Myocyte (in vitro differentiated cells): ENCODE measurements around the gene HS3ST5. TPM values are rescaled to one million over a fixed set of nuclear protein-coding genes. Genes with fewer than 3 reads are reported as not detected.
"Not testable (repeated sequence)": the region's sequence is repeated elsewhere in the genome, so short reads cannot be mapped to it uniquely, and the experiment has no call there.

Experiments
- DNase-seq: peaks from one replicate; pipeline ENCODE4 v3.0.0-alpha.2; 2012; ENCODE audit warnings: low read depth
- total RNA-seq: library from RNA; depleted of rRNA; stranded (reverse); fragments of >200 nt; gene quantifications from 2 replicates; pipeline ENCODE4 v1.2.3, GENCODE V29; 2014

The HS3ST5 gene
- total RNA-seq, 1 donor from 2014 or later = 0.62 TPM

DNA sequence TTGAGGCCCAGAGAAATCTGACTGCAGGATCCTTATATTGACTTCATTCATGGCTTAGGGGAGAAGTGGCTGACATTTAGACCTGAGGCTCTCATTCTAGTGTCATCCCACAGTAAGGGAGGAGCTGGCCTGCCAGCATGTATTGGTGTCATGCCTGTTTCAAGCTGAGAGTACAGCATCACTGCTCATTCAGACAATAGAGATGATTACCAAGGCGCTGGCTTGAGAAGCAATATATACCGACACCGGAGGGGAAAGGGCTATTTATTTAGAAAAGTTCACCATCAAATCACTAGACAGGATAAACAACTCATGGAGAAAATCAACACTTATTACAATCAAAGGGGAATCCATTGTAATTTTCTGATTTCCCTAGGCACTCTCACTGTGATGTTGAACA, 287.5 kb downstream of the HS3ST5 start:
- DNase-seq = no peak

DNA sequence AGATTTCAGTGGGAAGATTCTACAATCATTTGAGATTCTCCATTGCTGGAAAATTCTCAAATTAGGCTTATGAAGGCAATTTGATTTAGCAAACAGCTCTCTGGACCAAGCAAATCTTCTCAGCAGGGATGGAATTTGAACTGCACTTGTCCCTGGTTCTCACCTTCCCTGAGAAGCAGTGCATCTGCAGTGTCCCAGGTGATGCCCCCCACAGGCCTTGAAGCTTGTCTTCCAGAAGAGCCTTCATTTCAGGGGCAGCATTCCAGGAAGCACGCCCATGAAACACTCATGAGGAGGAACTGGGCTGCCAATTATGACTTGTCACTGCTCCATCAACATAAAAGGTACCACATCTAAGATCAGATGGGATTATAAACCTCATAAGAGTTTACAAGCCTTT, 289.0 kb downstream of the HS3ST5 start:
- no peak for DNase-seq

DNA sequence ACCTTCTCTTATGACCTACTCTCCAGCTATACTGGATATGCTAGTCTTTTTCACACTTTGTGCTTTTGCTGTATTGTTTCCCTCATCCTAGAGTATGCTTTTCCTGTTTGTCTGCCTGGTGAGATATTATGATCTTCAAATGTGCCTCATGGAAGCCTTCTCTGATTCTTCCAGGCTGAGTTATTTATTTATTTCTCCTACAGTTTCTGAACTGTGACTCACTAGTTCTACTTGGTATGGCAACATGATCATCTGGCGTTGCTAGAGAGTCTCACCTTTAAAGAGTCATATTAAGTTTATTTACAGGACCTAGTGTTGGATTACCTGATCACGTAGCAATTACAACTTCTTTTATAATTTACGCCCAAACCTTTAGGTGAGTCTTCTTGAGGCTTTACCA, 290.7 kb downstream of the HS3ST5 start:
- DNase-seq = no peak

DNA sequence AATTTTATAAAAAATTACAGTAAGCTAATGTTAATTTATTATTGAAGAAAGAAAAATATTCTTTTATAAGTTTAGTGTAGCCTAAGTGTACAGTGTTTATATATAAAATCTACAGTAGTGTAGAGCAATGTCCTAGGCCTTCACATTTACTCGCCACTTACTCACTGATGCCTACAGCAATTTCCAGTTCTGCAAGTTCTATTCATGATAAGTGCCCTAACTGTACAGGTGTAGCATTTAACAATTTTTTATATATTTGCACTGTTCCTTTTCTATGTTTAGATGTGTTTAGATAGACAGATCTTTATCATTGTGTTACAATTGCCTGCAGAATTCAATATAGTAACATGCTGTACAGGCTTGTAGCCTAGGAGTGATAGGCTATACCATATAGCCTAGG, 291.8 kb downstream of the HS3ST5 start:
- DNase-seq = no peak

DNA sequence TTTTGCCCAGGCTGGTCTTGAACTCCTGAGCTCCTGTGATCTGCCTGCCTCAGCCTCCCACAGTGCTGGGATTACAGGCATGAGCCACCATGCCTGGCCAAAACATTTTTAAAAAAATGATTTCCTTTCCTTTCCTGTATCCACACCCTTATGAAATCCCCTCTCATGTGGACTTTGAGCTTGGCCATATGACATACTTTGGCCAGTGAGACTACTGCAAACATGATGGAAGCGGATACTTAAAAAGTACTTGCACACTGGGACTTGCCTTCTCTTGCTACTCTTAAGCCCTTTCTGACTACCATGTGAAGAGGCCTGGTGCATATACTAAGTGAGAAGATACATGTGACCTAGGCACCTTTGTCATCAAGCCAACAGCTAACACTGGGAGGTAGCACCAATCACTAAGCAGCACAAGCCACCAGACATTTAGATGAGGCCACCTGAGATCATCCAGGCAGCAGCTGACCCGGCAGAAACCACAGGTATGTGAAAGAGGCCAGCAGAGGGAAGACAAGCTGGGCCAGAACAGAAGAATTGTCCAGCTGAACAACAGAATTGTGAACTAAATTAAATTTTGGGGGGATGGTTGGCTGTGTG, 293.4 kb downstream of the HS3ST5 start:
- peak; percentile 83 for DNase-seq

DNA sequence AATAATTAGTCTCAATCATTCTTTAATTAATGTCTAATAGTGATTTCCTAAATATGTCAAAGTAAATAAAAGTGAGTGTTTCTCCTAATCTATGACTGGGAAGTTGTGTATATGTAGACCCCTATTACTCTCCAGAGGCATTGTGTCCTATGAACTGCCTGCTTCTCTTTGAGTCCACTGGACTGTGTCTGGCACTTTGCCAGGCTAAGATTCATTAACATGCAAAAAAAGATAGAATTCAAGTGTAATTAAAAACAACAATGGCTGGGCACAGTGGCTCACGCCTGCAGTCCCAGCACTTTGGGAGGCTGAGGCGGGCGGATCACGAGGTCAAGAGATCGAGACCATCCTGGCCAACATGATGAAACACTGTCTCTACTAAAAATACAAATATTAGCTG, 298.3 kb downstream of the HS3ST5 start:
- DNase-seq = not testable (repeated sequence)

DNA sequence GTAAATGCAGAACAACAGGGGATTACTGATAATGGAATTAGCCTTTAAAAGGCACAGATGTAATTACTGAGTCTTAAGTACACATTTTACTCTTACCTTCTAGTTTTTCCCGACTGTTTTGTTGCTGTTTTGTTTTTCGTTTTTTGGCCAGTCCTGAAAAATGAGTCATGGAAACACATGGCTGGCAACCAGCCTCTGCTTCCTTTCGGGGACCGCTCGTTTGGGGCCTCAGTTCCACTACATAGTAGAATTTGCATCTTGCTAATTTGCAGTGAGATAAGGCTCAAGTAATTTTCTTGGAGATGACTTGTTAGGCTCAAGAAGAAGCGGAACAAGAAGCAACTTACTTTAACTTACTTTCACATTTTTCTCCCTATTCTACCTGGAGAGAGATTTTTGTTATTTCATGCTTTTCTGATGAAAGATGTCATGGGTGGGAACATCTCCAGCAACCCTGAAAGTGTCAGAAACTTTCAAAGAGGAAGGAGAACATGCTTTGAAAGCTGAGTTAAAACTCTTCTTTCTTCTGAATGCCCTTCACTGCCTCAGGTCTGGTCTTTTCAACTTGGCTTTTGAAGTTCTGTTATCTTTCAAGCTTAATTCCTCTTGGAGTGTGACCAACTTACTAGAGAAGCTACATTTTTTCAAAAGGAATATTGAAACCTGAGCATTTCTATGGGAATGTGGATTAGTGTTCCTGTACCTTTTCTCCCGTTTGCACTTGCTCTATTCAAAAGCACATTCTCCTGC, 300.4 kb downstream of the HS3ST5 start:
- no peak for DNase-seq

DNA sequence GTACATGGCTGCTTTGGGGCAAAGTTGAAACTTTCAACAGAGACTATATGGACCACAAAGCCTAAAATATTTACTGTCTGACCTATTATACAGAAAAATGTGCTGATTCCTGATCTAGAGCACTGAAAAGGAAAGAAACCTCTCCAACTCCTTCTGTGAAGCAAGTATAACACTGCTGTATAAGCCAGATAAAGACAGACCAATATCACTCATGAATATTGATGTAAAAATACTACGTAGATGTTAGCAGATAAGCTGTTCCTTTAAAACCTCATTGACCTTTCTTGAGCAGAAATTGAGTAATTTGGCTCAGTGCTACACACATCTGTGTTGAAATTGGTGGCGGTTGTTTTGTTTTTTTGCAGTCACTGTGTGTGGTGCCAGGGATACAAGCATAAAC, 302.0 kb downstream of the HS3ST5 start:
- no peak for DNase-seq

DNA sequence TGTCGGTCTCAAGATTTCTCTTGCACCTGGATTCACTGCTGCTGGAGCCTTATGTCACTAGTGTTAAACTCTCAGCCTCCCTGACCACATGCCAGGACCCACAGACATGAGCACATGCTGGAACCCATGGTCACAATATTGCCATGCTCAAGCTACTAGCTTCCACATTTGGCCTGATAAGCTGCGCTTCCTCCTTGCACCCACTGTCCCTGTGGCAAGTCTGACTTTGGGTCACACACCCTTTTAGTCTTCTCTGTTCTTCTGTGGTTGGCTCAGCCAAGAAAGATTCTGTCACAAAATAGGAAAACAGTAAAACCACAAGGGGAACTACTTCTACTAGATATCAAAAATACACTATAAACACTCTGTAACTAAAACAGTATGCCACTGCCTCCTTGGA, 303.0 kb downstream of the HS3ST5 start:
- peak; percentile 33 for DNase-seq

DNA sequence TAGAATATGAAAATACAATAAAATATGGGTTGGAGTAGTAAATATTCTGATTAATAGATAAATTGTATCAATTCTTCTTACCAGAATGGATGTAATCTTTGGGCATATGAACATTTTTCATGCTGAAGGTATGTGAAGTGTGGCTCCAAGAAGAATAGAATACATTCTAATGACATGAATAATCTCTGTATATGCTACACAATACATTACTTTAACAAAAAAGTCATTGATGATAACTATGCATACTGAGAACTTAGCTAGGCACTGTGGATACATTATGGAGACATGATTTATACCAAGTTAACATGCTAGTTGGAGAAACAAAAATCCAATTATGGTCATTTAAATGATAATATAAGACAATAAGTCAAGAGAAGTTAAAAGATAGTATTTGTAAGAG, 309.2 kb downstream of the HS3ST5 start:
- DNase-seq = no peak

DNA sequence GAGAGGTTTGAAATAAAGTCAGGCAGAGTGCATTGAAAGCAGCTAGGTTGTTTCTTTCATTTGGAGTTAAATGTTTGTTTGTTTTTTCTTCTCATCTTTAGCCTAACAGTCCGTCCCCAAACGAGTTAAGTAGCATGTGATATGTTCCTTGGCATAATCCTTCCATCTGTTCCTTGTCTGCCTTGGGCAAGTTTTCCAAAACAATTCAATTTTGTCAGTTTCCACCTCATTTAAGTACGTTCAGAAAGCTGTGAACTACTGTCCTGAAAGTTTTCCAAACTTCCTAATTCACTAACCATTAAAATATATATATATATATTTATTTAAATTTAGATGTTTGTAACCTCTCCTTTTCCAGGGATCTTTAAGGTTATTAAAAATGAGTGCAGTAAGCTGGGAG, 310.1 kb downstream of the HS3ST5 start:
- no peak for DNase-seq

DNA sequence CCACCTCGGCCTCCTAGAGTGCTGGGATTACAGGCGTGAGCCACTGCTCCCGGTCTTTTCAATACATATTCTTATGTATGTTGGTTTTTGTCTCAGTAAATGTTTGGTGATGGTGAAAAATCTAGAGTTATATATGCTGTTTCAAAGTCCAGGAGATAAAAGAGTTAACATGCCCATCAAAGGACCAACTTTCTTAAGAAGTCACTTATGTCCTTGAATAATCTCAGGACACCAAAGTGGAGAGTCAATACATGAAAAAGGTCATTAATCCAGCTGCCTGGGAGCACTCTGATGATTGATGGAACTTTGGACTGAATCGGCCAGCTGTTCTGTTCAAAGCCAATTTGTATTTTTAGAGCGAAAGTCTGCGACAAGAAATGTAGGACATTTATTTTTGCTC, 312.1 kb downstream of the HS3ST5 start:
- DNase-seq = no peak

DNA sequence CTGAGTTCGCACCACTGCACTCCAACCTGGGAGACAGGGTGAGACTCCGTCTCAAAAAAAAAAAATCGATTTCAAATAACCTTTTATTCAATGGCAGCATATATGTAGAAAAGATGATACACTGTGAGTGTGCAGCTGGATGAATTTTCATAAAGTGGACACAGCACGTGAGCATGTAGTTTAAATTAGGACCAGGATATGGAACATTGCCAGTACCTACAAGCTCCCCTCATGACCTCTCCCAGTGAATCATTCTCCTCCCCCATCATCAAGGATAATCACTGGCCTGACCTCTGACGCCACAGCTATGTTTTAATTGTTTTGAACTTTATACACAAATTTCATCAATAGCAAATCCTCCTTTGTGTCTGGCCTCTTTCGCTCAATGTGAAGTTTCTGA, 318.1 kb downstream of the HS3ST5 start:
- DNase-seq = no peak

DNA sequence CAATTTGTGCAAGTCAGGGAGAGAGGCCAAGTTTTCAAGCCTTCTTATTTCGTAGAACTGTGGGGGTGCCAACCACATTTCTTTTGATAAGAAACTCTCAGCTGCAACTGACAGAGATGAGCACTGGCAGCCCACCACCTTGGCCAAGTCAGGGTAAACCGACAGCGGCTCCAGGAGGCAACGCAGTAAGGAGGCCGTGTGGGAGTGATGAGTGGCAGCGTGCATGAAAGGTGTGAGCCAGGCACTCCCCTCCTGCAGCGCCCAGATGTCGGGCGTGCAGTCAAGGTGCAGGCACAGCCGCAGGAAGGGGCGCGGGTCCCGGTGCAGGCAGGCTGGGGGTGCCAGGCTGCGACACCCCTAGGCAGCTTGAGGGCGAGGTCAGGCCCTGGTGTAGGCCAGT, 322.6 kb downstream of the HS3ST5 start:
- DNase-seq = no peak

DNA sequence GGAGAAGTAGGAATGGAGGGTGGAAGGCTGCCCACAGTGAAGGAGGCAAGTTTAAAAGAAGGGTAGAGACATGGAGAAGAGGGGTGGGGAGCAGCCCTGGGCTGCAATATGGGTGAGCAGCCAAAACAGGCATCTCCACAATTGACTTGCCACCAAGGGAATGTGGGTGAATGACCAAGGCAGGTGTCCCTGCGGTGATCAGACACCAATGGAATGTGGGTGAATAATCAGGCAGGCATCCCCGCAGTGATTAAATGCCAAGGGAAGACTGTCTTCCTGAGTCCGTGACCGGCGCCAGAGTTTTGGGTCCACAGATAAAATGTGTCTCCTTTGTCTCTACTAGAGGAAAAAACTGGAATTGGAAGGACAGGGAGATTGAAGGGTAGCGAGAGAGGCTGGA, 325.7 kb downstream of the HS3ST5 start:
- peak; percentile 93 for DNase-seq

DNA sequence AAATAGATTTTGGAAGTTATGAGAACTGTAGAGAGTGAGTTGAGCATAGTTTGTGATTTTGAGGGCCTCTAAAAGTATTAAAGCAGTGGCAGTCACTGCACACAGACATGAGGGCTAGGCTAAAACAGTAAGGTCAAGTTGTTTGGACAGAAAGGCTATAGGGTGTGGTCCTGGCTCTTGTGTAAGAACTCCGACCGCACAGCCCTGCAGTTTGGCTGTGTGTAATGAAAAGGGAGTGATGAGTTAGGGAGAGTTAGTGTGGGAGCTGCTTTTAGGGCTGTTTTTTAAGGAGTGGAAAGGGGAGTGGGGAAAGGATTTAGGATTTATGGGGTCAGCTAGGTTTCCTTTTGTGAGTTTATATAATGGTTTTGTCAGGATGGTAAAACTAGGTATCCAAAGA, 328.7 kb downstream of the HS3ST5 start:
- peak; percentile 51 for DNase-seq

DNA sequence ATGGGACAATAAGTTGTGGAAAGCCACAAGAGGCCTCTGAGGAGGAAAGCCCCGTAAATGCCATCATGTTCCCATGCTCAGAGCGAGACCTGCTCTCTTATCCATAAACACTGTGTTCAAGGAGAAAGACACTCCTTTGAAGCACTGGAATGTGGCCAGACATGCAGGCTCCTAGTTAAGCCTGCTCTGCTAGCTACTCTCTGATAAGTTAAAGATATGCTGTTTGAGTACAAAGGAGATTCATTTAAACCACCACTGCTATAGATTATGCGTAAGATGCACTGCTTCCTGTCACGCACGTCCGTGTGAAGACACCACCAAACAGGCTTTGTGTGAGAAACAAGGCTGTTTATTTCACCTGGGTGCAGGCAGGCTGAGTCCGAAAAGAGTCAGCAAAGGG, 331.3 kb downstream of the HS3ST5 start:
- not testable (repeated sequence) for DNase-seq

DNA sequence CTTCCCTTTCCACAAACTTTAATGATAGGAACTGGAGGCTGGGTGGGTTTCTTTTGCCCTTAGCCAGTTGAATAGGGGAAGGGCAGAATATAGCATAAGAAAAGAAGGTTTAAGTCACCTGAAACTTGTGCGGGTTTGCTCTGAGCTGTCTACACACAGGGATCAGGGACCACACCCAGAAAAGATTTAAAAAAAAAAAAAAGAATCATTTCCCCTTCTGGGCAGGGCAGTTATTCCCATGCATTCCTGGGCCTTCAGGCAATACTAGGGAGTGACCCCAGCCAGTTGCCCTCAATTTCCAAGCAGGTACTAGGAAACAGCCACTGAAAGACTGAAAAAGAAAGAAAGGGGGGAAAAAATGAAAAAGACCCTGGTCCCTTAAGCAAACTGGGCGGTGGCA, 332.3 kb downstream of the HS3ST5 start:
- DNase-seq = no peak

DNA sequence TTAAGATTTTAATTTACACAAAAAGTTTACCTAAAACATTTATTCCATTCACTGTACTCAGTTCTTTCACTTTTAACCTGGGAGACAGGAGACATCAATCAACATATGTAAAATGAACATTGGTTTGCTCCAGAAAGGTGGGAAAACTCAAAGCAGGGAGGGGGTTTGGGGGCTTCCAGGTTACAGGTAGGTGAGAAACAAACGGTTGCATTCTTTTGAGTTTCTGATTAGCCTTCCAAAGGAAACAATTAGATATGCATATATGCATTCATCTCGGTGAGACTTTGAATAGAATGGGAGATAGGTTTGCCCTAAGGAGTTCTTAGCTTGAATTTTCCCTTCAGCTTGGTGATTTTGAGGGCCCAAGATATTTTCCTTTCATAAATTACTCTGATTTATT, 333.6 kb downstream of the HS3ST5 start:
- no peak for DNase-seq

DNA sequence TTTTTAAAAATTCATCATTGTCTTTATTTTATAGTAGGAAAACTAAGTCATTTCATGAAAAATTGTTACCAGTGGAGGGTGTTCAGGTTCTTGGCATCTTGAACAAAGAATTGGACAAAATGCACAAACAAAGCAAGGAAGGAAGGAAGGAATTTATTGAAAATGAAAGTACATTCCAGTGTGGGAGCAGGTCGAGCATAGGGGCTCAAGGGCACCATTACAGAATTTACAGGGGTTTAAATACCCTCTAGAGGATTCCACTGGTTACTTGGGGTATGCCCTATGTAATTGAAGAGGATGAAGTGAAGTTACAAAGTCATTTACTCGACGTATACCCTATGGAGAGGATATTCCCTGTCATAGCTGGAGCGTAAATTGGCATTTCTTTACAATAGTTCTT, 334.5 kb downstream of the HS3ST5 start:
- peak; percentile 26 for DNase-seq

DNA sequence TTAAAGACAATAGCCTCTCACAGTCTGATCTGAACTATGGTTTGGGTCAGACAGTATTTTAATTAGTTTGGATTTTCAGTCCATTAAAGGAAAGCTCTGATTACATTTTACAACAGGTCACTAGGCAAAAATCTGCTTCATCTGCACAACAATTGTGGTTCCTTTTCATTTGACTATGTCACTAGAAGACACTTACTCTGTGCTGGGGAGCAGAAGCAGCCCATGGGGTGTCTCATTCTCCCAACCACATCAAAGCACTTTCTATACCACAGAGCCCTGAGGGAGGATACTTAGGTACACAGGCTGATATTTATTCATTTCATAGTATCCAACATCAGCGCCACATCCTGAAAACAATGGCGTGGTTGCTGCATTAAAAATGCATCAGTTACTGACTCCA, 335.3 kb downstream of the HS3ST5 start:
- no peak for DNase-seq
